ENCODE measurements around the gene NTN5.
"Not testable (repeated sequence)": the region's sequence is repeated elsewhere in the genome, so short reads cannot be mapped to it uniquely, and the experiment has no call there.

NTN5 gene

DNA sequence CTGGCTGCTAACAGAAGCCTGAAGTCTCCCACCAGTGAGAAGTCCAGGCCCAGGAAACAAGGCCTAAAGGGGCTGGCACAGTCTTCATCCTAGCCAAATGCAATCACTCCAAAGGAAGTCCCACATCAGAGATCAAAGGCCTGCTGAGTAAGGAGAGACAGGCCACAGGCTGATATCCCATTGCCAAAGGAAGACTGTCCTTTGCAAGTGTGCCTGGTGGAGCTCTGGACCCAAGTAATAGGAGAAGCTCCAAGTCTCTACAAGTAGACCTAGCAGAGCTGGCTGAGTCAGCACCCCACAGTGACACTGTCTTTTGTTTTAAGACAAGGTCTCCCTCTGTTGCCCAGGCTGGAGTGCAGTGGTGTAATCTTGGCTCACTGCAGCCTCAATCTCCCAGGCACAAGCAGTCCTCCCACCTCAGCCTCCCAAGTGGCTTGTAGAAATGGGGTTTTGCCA, 40.1 kb downstream of the NTN5 start:
- Histone ChIP-seq H3K36me3 (ENCODE audit: control insufficient read depth in 5 of 5, insufficient read depth in 5 of 5, low read length in 5 of 5) (peaks cover 0 to 28% (median 13%) of the 10 kb centered on the region in 5 donors), H3K4me3 (ENCODE audit: low read depth in 1 of 5, low read length in 5 of 5) (peak overlapping the region in 1 of 5 donors; percentile 12), H3K27me3 (ENCODE audit: control insufficient read depth in 5 of 5, insufficient read depth in 4 of 5, low read length in 5 of 5) (no peaks in the 10 kb centered on the region), H3K27ac (ENCODE audit: low read depth, low read length) (peak overlapping the region; percentile 91), H3K4me1 (ENCODE audit: control insufficient read depth in 5 of 5, insufficient read depth in 5 of 5, low read length in 5 of 5) (peaks cover 7 to 73% (median 65%) of the 10 kb centered on the region in 5 donors), H3K9me3 (ENCODE audit: control insufficient read depth in 5 of 5, low read length in 5 of 5) (no peaks in the 10 kb centered on the region), H3K9ac (ENCODE audit: low read length in 5 of 5) (peak overlapping the region in 1 of 5 donors; percentile 37)

DNA sequence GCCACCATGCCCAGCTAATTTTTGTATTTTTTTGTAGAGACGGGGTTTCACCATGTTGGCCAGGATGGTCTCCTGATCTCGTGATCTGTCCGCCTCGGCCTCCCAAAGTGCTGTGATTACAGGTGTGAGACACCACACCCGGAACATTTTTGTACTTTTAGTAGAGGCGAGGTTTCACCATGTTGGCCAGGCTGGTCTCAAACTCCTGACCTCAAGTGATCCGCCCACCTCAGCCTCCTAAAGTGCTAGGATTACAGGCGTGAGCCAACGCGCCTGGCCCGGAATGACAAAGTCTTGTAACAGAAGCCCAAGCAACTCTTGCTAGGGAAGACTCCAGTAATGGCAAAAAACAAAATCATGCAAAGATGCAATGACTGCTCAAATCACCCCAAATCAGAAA, 40.5 kb downstream of the NTN5 start:
- peaks cover 7 to 76% (median 64%) of the 10 kb centered on the region in 5 donors for H3K4me1 ChIP-seq (ENCODE audit: control insufficient read depth in 5 of 5, insufficient read depth in 5 of 5, low read length in 5 of 5)
- peaks cover 0 to 29% (median 13%) of the 10 kb centered on the region in 5 donors for H3K36me3 ChIP-seq (ENCODE audit: control insufficient read depth in 5 of 5, insufficient read depth in 5 of 5, low read length in 5 of 5)
- H3K4me3 ChIP-seq (ENCODE audit: low read depth in 1 of 5, low read length in 5 of 5); H3K27me3 ChIP-seq (ENCODE audit: control insufficient read depth in 5 of 5, insufficient read depth in 4 of 5, low read length in 5 of 5); H3K9me3 ChIP-seq (ENCODE audit: control insufficient read depth in 5 of 5, low read length in 5 of 5): not testable (repeated sequence)
- H3K27ac ChIP-seq (ENCODE audit: low read depth, low read length): peak overlapping the region; percentile 91
- peak overlapping the region in 1 of 5 donors; percentile 37 for H3K9ac ChIP-seq (ENCODE audit: low read length in 5 of 5)

DNA sequence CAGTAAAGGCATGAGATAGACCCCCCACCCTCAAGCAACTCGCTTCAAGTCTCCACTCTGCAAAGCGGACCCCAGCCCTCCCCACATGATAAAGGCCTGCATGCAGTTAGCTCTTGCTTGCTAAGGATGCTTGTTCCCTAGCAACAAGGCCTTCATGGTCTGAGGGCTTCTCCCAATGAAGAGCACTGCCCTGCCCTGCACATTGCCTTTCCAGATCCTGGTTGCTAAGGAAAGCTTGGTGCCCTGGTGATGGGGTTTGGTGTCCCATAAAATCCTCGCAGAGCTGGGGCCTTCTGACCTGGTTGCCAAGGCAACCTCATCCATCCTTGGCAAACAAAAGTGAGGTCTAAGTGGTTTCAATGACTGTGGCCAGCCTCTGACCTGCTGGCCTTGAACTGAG, 41.6 kb downstream of the NTN5 start:
- Histone ChIP-seq H3K27ac (ENCODE audit: low read depth, low read length) (peak overlapping the region; percentile 41), H3K9ac (ENCODE audit: low read length in 5 of 5) (peak overlapping the region in 1 of 5 donors; percentile 41), H3K4me3 (ENCODE audit: low read depth in 1 of 5, low read length in 5 of 5) (no peak overlapping the region), H3K4me1 (ENCODE audit: control insufficient read depth in 5 of 5, insufficient read depth in 5 of 5, low read length in 5 of 5) (peaks cover 7 to 67% (median 55%) of the 10 kb centered on the region in 5 donors), H3K9me3 (ENCODE audit: control insufficient read depth in 5 of 5, low read length in 5 of 5) (no peaks in the 10 kb centered on the region), H3K36me3 (ENCODE audit: control insufficient read depth in 5 of 5, insufficient read depth in 5 of 5, low read length in 5 of 5) (peaks cover 0 to 34% (median 13%) of the 10 kb centered on the region in 5 donors), H3K27me3 (ENCODE audit: control insufficient read depth in 5 of 5, insufficient read depth in 4 of 5, low read length in 5 of 5) (no peaks in the 10 kb centered on the region)

DNA sequence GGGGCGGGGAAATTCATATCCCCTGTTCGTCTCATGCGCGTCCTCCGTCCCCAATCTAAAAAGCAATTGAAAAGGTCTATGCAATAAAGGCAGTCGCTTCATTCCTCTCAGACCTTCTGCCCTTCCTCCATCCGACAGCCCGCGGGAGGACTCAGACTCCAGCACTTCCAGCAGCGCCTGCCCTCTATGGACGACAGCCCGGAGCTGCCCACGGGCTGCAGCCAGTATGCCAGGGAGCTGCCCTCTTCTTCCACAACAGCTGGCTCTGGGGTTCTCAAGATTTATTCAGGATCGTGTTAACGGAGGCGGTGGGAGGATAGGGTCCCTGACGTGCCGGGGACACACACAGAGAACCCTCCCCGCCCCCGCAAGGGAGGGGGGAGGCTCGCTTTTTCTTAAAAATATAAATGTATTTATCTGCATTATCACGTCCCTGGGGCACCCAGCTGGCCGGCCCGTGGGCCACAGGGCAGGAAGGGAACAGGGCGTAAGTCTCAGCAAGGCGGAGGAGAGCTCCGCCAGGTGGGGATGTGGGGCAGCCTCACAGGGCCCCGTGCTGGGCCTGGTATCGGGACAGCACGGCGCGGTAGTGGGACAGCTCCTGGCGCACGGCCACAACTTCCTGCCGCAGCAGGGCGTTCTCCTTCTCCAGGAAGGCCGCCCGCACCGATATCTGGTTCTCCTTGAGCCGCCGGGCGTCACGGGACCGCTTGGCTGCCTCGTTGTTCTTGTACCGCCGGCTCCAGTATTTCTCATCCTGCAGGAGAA, 42.3 kb downstream of the NTN5 start:
- Histone ChIP-seq H3K4me1 (ENCODE audit: control insufficient read depth in 5 of 5, insufficient read depth in 5 of 5, low read length in 5 of 5) (peaks cover 7 to 65% (median 48%) of the 10 kb centered on the region in 5 donors), H3K9me3 (ENCODE audit: control insufficient read depth in 5 of 5, low read length in 5 of 5) (no peaks in the 10 kb centered on the region), H3K27ac (ENCODE audit: low read depth, low read length) (peak overlapping the region; percentile 41), H3K27me3 (ENCODE audit: control insufficient read depth in 5 of 5, insufficient read depth in 4 of 5, low read length in 5 of 5) (no peaks in the 10 kb centered on the region), H3K36me3 (ENCODE audit: control insufficient read depth in 5 of 5, insufficient read depth in 5 of 5, low read length in 5 of 5) (peaks cover 0 to 39% (median 13%) of the 10 kb centered on the region in 5 donors), H3K4me3 (ENCODE audit: low read depth in 1 of 5, low read length in 5 of 5) (no peak overlapping the region), H3K9ac (ENCODE audit: low read length in 5 of 5) (peak overlapping the region in 2 of 5 donors; percentile 41 to 46)

DNA sequence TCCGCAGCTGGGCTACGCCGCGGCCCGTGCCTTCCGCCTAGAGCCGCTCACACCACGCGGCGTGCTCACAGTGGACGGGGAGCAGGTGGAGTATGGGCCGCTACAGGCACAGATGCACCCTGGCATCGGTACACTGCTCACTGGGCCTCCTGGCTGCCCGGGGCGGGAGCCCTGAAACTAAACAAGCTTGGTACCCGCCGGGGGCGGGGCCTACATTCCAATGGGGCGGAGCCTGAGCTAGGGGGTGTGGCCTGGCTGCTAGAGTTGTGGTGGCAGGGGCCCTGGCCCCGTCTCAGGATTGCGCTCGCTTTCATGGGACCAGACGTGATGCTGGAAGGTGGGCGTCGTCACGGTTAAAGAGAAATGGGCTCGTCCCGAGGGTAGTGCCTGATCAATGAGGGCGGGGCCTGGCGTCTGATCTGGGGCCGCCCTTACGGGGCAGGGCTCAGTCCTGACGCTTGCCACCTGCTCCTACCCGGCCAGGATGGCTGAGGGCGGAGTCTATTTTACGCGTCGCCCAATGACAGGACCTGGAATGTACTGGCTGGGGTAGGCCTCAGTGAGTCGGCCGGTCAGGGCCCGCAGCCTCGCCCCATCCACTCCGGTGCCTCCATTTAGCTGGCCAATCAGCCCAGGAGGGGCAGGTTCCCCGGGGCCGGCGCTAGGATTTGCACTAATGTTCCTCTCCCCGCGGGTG, 43.1 kb downstream of the NTN5 start:
- no peak overlapping the region for H3K4me3 ChIP-seq (ENCODE audit: low read depth in 1 of 5, low read length in 5 of 5)
- peaks cover 6 to 67% (median 44%) of the 10 kb centered on the region in 5 donors for H3K4me1 ChIP-seq (ENCODE audit: control insufficient read depth in 5 of 5, insufficient read depth in 5 of 5, low read length in 5 of 5)
- no peaks in the 10 kb centered on the region for H3K27me3 ChIP-seq (ENCODE audit: control insufficient read depth in 5 of 5, insufficient read depth in 4 of 5, low read length in 5 of 5)
- no peak overlapping the region for H3K9ac ChIP-seq (ENCODE audit: low read length in 5 of 5)
- peak overlapping the region; percentile 41 for H3K27ac ChIP-seq (ENCODE audit: low read depth, low read length)
- peaks cover 0 to 39% (median 13%) of the 10 kb centered on the region in 5 donors for H3K36me3 ChIP-seq (ENCODE audit: control insufficient read depth in 5 of 5, insufficient read depth in 5 of 5, low read length in 5 of 5)
- no peaks in the 10 kb centered on the region for H3K9me3 ChIP-seq (ENCODE audit: control insufficient read depth in 5 of 5, low read length in 5 of 5)

DNA sequence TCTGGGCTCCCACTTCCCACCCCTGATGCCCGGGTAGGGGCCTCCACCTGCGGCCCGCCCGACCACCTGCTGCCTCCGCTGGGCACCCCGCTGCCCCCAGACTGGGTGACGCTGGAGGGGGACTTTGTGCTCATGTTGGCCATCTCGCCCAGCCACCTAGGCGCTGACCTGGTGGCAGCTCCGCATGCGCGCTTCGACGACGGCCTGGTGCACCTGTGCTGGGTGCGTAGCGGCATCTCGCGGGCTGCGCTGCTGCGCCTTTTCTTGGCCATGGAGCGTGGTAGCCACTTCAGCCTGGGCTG, 43.6 kb downstream of the NTN5 start:
- Histone ChIP-seq H3K27ac (ENCODE audit: low read depth, low read length) (no peak overlapping the region), H3K36me3 (ENCODE audit: control insufficient read depth in 5 of 5, insufficient read depth in 5 of 5, low read length in 5 of 5) (peaks cover 0 to 39% (median 13%) of the 10 kb centered on the region in 5 donors), H3K4me3 (ENCODE audit: low read depth in 1 of 5, low read length in 5 of 5) (no peak overlapping the region), H3K27me3 (ENCODE audit: control insufficient read depth in 5 of 5, insufficient read depth in 4 of 5, low read length in 5 of 5) (no peaks in the 10 kb centered on the region), H3K4me1 (ENCODE audit: control insufficient read depth in 5 of 5, insufficient read depth in 5 of 5, low read length in 5 of 5) (peaks cover 5 to 68% (median 44%) of the 10 kb centered on the region in 5 donors), H3K9ac (ENCODE audit: low read length in 5 of 5) (no peak overlapping the region), H3K9me3 (ENCODE audit: control insufficient read depth in 5 of 5, low read length in 5 of 5) (no peaks in the 10 kb centered on the region)

DNA sequence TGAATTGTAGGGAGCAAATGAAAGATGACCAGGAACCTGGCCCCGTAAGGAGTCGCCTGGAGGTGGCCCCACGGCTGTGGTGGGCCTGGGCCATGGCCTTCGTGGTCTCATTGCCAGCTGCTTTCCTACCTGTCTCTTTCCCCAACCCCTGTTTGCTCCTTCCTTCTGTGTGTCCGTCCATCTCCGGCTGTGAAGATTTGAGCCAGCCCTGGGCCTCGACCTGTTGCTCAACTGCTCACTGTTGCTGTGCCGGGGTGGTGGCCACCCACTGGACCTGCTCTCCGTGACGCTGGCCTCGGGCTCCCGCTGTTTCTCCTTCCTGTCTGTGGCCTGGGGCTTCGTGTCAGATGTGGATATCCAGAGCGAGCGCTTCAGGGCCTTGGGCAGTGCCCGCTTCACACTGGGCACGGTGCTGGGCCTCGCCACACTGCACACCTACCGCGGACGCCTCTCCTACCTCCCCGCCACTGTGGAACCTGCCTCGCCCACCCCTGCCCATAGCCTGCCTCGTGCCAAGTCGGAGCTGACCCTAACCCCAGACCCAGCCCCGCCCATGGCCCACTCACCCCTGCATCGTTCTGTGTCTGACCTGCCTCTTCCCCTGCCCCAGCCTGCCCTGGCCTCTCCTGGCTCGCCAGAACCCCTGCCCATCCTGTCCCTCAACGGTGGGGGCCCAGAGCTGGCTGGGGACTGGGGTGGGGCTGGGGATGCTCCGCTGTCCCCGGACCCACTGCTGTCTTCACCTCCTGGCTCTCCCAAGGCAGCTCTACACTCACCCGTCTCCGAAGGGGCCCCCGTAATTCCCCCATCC, 44.1 kb downstream of the NTN5 start:
- no peaks in the 10 kb centered on the region for H3K9me3 ChIP-seq (ENCODE audit: control insufficient read depth in 5 of 5, low read length in 5 of 5)
- no peak overlapping the region for H3K27ac ChIP-seq (ENCODE audit: low read depth, low read length)
- no peak overlapping the region for H3K4me3 ChIP-seq (ENCODE audit: low read depth in 1 of 5, low read length in 5 of 5)
- peaks cover 4 to 66% (median 42%) of the 10 kb centered on the region in 5 donors for H3K4me1 ChIP-seq (ENCODE audit: control insufficient read depth in 5 of 5, insufficient read depth in 5 of 5, low read length in 5 of 5)
- H3K27me3 ChIP-seq (ENCODE audit: control insufficient read depth in 5 of 5, insufficient read depth in 4 of 5, low read length in 5 of 5): no peaks in the 10 kb centered on the region
- peaks cover 0 to 39% (median 13%) of the 10 kb centered on the region in 5 donors for H3K36me3 ChIP-seq (ENCODE audit: control insufficient read depth in 5 of 5, insufficient read depth in 5 of 5, low read length in 5 of 5)
- H3K9ac ChIP-seq (ENCODE audit: low read length in 5 of 5): no peak overlapping the region

DNA sequence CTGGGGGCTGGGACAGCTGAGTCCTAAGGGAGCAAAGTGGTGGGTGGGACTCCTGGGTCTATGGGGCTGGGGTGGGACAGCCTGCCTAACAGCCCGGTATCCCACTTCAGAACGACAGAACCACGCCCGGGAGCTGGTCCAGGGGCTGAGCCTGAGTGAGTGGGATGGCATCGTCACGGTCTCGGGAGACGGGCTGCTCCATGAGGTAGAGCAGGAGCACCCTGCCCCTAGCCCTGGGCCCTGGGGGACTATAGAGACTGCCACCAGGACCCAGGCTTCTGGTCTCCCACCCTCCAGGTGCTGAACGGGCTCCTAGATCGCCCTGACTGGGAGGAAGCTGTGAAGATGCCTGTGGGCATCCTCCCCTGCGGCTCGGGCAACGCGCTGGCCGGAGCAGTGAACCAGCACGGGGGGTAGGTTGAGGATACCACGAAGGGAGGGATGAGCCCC, 44.9 kb downstream of the NTN5 start:
- Histone ChIP-seq H3K9ac (ENCODE audit: low read length in 5 of 5) (no peak overlapping the region), H3K36me3 (ENCODE audit: control insufficient read depth in 5 of 5, insufficient read depth in 5 of 5, low read length in 5 of 5) (peaks cover 0 to 39% (median 13%) of the 10 kb centered on the region in 5 donors), H3K27me3 (ENCODE audit: control insufficient read depth in 5 of 5, insufficient read depth in 4 of 5, low read length in 5 of 5) (no peaks in the 10 kb centered on the region), H3K27ac (ENCODE audit: low read depth, low read length) (no peak overlapping the region), H3K4me3 (ENCODE audit: low read depth in 1 of 5, low read length in 5 of 5) (no peak overlapping the region), H3K4me1 (ENCODE audit: control insufficient read depth in 5 of 5, insufficient read depth in 5 of 5, low read length in 5 of 5) (peaks cover 8 to 66% (median 41%) of the 10 kb centered on the region in 5 donors), H3K9me3 (ENCODE audit: control insufficient read depth in 5 of 5, low read length in 5 of 5) (no peaks in the 10 kb centered on the region)

DNA sequence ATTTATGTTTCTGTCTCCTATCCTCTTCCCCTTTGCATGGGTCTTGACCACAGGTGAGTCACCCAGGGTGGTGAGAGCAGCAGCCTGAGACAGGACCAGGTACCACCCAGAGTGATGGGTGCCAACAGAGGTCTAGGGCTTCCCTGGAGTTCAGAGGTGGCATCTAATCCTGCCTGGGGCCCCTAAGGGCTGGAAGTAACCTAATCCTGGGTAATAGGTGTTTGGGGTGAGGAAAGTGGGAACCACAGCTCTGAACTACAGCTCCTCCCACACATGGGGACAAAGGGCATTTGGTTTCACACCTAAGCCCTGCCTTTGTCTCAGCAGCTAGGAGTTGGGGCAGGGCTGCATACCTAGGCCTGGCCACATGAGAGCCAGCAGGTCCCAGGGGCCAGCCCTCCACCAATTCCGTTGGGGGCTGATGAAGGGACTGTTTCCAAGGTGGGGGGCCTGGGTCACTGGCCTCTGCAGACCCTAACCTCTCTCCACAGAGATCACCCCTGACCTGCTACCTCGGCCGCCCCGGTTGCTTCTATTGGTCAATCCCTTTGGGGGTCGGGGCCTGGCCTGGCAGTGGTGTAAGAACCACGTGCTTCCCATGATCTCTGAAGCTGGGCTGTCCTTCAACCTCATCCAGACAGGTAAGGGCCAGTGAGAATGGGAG, 45.5 kb downstream of the NTN5 start:
- Histone ChIP-seq H3K4me1 (ENCODE audit: control insufficient read depth in 5 of 5, insufficient read depth in 5 of 5, low read length in 5 of 5) (peaks cover 6 to 67% (median 37%) of the 10 kb centered on the region in 5 donors), H3K9me3 (ENCODE audit: control insufficient read depth in 5 of 5, low read length in 5 of 5) (no peaks in the 10 kb centered on the region), H3K36me3 (ENCODE audit: control insufficient read depth in 5 of 5, insufficient read depth in 5 of 5, low read length in 5 of 5) (peaks cover 0 to 34% (median 8%) of the 10 kb centered on the region in 5 donors), H3K27me3 (ENCODE audit: control insufficient read depth in 5 of 5, insufficient read depth in 4 of 5, low read length in 5 of 5) (no peaks in the 10 kb centered on the region), H3K9ac (ENCODE audit: low read length in 5 of 5) (no peak overlapping the region), H3K27ac (ENCODE audit: low read depth, low read length) (no peak overlapping the region), H3K4me3 (ENCODE audit: low read depth in 1 of 5, low read length in 5 of 5) (no peak overlapping the region)

Data from subcutaneous abdominal adipose tissue (tissue), 5 donors.